ENCODE results near the gene PLCB4.

DNA sequence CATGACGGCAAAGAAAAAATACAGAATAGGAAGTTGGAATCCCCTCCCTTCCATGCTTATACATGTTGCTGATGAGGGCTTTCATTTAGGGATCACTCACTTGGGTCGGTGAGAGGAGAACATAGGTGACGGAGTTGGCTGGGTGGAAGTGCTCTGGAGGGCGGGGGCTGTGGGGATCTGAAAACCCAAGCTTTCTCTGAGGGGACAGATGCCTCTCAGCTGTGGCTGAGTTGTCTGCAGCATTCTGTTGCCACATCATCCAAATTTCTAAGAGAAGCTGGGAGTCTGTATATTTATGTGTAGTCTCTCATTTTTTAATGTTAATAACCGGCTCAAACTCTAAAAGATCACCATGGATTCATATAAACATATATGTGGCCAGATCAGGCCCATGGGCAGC is 141.5 kb downstream of the PLCB4 start:
- TF ChIP-seq, protein P1, sequence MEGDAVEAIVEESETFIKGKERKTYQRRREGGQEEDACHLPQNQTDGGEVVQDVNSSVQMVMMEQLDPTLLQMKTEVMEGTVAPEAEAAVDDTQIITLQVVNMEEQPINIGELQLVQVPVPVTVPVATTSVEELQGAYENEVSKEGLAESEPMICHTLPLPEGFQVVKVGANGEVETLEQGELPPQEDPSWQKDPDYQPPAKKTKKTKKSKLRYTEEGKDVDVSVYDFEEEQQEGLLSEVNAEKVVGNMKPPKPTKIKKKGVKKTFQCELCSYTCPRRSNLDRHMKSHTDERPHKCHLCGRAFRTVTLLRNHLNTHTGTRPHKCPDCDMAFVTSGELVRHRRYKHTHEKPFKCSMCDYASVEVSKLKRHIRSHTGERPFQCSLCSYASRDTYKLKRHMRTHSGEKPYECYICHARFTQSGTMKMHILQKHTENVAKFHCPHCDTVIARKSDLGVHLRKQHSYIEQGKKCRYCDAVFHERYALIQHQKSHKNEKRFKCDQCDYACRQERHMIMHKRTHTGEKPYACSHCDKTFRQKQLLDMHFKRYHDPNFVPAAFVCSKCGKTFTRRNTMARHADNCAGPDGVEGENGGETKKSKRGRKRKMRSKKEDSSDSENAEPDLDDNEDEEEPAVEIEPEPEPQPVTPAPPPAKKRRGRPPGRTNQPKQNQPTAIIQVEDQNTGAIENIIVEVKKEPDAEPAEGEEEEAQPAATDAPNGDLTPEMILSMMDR (IDR thresholded peaks at IDR 0.05): no peak
- TF ChIP-seq POLR2A (IDR thresholded peaks at IDR 0.05): no peak
- no peak for TF ChIP-seq POLR2AphosphoS5 (IDR thresholded peaks at IDR 0.05)
- TF ChIP-seq EP300 (IDR thresholded peaks at IDR 0.05; ENCODE audit: low read depth): no peak

All from transverse colon (tissue), 4 donors.